GM19193 (cell line): ENCODE measurements around the gene ZNF407.

ENCODE experiments used
- POLR2A ChIP-seq: IDR thresholded peaks from 4 replicates; pipeline ENCODE4 v1.6.1; 2011; ENCODE audit not compliant: insufficient read depth, insufficient read length; ENCODE audit errors: extremely low read depth

The ZNF407 gene

DNA sequence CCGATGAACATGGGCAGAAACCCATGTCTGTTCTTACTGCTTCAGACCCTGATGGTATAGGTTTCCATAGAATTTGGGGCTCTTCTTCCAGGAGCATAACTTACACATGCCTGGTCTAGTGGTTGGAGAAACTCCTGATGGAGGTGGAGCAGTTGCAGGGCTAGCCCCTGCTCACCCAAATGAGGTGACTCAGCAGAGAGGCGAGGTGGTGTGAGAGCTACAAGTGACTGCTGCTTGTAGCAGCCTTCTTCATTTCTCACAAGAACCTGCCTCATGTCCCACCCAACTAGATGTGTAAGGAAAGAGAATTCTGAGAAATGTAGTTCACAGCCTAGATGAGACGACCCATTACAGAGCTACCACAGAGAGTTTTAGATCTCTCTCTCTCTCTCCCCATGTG, 105.3 kb downstream of the ZNF407 start:
- TF ChIP-seq POLR2A = no peak

DNA sequence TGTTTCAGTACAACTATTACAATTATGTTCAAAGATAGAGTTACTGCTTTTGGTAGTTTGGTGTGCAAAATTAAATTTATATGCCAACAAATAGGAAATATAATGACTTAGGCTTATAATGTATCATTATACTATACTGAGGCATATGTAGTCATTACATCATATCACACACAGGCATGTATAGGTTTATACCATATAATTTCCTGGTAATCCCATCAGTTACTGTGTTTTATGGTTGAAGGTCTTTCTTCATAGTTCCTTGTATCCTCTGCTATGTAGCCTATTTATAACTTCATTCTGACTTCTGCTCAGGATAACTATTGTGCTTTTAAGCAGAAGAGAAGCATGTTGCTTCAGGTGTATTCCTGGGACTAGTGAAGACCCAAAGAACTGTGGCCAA, 110.5 kb downstream of the ZNF407 start:
- TF ChIP-seq POLR2A = no peak

DNA sequence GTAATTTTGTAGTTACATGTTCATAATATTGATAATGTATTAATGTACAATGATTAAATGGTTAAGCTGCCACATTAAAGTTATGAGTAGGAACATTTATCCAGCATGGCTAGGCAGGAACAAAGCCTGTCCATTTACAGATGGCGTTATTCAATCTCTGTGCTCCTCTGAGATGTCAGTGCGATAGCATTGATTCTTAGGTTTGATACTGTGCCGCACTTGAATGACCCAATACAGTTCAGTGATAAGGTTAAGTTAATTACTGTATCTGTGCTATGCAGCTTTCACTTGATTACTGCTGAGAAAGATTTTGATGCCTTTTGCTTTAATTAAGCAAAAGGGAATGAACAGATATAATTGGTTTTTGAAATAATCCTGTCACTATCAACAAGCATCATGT, 111.8 kb downstream of the ZNF407 start:
- TF ChIP-seq POLR2A = no peak

DNA sequence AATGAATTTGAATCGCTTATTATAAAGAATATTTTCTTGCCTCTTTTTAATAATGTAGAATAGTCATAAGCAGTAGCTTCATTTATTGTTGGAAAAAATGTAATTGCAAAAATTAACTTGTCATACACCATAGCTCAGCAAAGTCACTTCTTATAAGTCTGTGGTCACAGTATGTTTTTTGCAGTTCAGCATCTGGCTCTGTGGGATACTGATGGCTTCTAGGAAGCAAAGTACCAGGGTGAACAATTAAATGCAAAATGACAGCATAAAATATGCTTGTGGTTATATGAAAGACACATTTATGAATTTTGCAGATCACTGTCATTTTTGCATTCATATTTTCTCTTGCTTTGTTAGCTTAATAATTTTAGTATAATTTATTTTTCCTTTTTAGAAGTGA, 116.5 kb downstream of the ZNF407 start:
- no peak for TF ChIP-seq POLR2A

DNA sequence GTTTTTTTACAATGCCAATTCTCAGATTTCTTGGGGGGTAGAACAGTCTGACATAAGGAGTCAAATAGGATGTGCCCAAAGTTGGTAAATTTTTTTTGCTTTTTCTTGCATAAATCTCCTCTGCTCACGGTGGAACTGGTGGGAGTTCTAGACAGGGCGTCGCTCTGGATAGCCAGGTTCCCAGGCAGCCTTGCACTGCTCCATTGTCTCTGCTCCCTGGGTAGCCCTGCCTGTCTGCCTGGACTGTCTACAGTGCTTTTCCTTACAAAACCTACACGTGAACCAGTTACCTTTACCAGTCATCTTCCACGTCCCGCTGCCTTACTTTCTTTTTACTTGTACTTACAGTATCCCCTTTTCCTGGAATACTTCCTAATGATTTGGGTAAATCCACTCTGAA, 117.1 kb downstream of the ZNF407 start:
- no peak for TF ChIP-seq POLR2A

DNA sequence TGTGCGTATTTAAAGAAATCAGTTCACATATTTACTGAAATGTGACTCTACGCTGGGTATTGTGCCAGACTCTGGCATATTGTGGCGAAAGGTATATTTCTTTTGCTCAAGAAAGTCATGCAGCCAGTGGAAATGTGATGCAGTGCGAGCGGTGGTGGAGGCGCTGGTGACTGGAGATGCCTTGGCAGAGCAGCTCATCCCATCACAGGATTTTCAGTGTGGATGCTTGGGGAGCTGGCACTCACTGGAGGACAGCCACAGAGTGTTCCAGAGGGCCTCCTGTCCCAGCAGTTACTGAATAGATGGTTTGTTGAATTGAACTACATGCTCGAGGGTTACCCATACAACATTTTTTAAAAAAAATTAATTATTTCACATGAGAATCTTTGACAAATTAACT, 117.6 kb downstream of the ZNF407 start:
- TF ChIP-seq POLR2A = no peak

DNA sequence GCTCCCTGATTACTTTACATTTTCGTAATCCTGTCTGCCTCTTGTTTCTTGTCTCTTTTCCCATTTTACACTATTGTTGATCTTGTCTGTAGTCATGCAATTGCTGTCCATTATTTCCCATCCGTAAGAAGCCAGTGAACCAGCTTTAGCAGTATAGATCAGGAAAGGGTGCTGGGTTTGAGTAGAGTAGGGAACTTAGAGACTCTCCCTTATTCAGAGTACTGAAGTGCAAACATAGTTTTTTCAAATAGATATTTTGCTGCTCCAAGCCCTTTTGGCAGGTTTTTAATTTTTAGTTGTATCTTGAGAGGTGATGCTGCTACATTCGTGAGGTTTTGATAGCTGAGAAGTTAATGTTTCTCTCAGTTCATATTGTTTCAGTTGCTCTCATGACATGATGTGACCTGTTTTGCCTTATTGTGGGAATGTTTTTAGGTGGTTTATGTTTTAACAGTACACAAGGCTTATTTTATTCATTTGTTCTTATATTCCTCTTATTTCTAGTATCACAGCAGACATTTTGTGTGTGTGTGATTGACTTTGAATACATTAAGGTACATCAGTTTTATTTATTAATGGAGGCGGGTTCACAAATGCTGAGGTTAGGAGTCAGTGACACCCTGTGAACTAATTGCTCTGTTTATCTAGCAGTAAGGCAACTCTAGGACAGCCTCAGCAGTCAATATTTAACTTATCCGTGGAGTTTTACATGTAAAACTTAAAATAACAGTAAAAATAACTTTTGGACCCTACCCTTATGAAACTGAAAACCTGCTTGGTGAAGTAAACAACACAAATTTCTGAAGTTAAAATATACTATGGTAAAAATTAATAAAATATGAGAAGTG, 118.4 kb downstream of the ZNF407 start:
- no peak for TF ChIP-seq POLR2A

DNA sequence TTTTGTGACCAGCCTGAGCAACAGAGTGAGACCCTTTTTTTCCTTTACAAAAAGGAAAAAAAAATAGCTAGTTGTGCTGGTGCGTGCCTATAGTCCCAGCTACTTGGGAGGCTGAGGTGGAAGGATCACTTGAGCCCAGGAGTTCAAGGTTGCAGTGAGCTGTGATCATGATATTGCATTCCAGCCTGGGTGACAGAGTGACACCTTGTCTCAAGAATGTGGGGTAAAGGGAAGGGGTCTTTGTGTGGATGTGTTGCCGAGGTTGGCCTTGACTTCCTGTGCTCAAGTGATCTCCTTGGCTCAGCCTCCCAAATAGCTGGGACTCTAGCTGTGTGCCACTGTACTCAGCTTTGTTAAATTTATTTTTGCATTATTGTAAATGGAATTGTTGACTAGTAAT, 120.6 kb downstream of the ZNF407 start:
- no peak for TF ChIP-seq POLR2A

DNA sequence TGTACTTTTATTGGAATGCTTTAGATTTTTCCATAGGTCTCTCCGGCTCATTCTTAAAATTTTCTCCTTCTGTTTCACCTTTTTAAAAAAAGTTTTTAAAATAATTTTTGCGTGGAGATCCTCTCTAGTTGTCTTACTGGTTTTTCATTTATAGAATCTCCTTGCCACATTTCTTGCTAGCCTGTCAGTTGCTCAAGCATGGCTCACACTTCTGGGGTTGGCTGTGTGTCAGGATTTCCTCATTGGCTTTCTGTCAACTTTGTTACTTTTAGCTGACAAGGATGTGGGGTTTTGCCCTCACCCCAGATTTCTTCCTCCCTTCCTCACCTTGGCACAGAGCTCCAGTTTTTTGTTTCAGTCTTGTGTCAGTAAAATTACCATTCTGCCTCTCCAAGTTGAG, 124.6 kb downstream of the ZNF407 start:
- TF ChIP-seq POLR2A = no peak

DNA sequence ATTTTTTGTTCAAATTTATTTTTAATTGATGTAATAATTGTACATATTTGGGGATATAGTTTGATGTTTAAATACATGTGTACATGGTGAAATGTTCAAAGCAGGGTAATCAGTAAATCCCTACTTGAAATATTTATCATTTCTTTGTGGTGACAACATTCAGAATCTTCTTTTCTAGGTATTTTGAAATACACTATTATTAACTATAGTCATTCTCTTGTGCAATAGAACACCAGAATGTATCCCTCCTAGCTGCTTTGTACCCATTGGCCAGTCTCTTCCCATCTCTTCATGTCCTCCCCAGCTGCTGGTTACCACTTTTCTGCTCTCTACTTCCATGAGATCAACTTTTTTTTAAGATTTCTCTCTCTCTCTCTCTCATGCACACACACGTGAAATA, 126.5 kb downstream of the ZNF407 start:
- TF ChIP-seq POLR2A = no peak

DNA sequence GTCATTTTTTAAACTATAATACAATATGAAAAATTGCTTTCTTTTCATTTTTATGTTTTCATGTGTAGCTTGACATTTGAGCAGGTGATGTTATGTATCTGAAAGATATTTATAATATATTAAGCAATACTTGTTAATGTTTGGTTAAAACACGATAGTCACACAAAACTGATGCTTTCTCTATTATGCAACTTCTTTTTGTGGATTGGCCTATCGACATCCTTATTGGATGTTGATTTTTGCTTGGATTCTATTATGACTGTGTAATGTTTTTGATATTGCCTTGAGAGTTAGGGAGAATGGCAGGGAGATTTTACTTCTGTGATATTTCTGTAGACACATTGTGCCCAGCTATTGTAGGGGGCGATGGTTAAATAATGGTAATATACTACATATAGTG, 128.0 kb downstream of the ZNF407 start:
- TF ChIP-seq POLR2A = no peak

DNA sequence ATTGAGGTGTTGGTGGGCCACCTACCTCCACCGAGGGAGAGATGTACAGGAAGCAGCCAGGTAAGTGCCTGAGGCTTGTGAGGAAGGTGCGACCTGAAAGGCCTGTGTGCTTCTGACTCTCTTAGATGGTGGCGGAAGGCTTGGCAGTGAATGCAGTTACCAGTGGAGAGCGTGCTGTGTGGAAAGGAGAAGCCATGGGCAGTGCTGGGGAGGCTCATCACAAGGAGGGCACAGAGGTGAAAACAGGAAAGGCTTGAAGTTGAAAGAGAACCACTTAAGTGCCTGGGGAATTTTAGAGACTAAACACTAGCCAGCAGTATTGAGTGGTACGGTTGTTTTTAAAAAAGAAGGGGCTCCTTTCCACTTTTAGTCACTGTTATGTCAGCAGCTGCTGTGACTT, 130.9 kb downstream of the ZNF407 start:
- TF ChIP-seq POLR2A = no peak

DNA sequence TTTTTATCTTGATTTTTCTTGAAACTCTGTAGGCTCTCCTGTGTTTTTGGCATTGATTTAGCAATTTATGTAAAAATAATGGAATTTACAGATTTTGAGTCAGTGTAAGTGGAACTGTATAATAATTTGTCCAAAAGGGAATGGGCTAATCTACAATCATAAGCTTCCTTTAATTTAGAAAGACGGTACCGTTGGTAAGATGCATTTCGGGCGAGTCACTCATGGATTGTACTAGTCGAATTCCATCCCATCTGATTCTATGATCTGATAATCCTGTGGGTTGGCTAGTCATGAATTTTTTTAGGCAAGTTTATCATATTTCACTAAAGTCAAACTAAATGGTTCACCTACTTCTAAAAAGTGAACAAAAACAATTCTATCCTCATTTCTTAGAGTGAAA, 133.4 kb downstream of the ZNF407 start:
- TF ChIP-seq POLR2A = no peak

DNA sequence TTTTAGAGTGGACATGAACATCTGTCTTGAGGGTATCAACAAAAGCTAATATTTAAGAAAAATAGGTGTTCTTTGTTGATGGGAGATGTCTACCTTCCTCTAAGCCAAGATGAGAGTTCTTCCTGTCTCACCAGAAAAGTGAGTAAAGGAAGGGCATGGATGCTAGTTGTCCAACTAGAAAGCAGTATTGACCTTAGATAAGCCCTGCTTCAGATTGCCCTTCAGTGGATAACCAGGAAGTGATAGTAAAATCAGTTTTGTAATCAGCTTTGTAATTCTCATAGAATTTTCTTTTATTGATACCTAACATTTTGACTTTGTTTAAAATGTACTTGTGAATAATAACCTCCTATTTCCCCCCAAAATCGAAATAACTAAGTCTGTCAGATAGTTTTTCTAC, 134.7 kb downstream of the ZNF407 start:
- no peak for TF ChIP-seq POLR2A

DNA sequence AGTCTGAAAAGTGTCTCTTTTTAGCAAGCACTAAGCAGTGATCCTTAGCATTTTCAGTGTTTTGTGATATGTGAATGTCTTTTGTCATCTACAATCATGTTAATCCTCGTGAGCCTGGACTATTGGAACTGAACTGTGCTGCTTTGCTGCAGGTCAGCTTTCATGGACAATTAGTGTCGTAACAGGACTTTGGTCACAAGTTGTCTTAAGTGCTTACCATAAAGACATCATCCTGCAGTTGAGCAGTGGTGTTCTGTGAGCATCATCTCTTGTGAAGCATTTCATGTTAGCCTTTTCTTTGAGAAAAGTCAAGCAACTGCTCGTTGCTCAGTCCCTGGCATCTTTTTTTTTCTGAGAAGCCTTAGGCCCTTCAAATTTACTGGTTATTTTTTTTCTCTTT, 135.9 kb downstream of the ZNF407 start:
- TF ChIP-seq POLR2A = no peak

DNA sequence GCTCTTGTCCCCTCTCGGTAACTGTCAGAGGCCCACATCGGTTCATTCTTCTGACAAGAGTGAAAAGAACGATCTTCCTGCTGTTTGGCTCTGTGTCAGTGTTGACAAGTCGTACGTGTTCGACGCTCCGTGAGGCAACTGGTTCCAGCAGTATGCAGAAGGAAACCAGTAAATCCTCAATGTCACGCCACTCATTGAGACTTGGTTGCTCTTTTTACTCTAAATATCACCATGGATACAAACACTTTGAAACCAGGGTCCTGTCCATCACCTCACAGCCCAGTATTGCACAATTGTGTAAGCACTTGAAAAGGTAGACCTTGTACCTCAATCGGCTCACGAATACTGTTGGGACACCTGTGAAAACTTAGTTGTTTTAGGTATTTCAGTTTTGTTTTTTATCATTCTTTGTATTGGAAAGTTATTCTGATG, 136.4 kb downstream of the ZNF407 start:
- TF ChIP-seq POLR2A = no peak

DNA sequence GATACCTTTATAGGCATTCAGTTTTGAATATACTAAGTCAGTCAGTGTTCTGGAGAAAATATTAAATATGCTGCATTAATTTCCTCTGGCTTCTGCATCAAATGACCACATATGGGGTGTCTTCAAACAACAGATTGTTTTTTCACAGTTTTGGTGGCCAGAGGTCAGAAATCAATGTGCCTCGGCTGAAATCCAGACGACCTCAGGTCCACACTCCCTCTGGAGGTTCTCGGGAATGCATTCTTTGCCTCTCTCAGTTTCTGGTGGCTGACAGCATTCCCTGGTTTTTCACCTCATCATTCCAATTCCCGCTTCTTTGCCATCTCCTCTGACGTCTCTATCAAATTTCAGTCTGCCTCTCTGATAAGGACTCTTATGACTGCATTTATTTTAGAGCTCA, 142.3 kb downstream of the ZNF407 start:
- TF ChIP-seq POLR2A = no peak
